Skeletal muscle cell (primary cell): ENCODE data around the gene OR10T2.
"Not testable (repeated sequence)": the region's sequence is repeated elsewhere in the genome, so short reads cannot be mapped to it uniquely, and the experiment has no call there.

Source experiments
- DNase-seq: peaks from one replicate; pipeline ENCODE4 v3.0.0-alpha.2; 2010; ENCODE audit warnings: low read depth
- H3K4me3 ChIP-seq: 2 replicates; pipeline ENCODE4 v1.5.1; 2011; ENCODE audit warnings: low read depth, mild to moderate bottlenecking, control low read depth, low read length, moderate library complexity

The OR10T2 gene, protein sequence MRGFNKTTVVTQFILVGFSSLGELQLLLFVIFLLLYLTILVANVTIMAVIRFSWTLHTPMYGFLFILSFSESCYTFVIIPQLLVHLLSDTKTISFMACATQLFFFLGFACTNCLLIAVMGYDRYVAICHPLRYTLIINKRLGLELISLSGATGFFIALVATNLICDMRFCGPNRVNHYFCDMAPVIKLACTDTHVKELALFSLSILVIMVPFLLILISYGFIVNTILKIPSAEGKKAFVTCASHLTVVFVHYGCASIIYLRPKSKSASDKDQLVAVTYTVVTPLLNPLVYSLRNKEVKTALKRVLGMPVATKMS

DNA sequence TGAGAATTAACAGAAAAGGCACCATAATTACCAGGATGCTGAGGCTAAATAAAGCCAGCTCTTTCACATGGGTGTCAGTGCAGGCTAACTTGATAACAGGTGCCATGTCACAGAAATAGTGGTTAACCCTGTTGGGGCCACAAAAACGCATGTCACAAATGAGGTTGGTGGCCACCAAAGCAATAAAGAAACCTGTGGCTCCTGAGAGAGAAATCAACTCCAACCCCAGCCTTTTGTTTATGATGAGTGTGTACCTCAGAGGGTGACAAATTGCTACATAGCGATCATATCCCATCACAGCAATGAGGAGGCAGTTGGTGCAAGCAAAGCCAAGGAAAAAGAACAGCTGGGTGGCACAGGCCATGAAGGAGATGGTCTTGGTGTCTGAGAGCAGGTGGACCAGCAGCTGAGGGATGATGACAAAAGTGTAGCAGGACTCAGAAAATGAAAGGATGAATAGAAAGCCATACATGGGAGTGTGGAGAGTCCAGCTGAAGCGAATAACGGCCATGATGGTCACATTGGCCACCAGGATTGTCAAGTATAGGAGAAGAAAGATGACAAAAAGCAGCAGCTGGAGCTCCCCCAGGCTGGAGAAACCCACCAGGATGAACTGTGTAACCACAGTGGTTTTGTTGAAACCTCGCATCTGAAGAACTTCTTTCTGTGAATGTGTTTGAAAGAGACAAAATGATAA is at the start of gene OR10T2:
Gene OR10T2, minus strand, starts transcription at position 649 of the 697 bp plus-strand sequence. Its CDS starts 0 bp downstream, at position 649.
- no peak for DNase-seq
- H3K4me3 ChIP-seq = no peak within 1 kb of the TSS

DNA sequence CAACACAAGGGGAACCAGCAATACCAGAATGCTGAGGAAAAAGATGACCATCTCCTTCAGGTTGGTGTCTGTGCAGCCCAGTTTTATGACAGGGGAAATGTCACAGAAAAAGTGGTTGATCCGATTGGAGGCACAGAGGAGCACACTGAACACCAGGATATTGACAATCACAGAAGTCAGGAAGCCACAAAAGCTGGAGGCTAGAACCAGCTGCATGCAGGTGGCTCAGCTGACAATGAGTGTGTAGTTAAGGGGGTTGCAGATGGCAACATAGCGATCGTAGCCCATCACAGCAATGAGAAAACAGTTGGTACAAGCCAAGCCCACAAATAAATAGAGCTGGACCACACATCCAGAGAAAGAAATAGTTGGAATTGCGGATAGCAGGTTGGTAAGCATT is 46.1 kb upstream of the OR10T2 start:
- DNase-seq = no peak
- no peak overlapping the region for H3K4me3 ChIP-seq

DNA sequence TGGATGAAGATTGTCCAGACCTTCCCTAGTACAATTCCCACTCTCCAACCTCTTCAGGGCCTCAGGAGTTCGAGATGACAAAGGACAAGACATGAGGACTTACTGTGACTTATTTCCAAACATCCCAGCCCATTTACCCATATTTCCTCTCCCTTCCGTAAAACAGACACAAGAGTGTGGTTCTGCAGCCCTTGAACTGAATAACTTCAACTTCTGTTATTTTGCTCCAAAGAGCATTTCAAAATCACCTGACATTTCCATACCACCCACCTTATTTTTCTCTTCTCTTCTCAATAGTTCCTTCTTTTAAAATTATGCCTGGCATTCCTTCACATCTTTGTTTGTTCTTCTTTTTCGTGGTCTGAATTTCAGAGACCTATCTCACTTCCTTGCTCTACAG is 35.5 kb upstream of the OR10T2 start:
- DNase-seq = no peak
- no peak overlapping the region for H3K4me3 ChIP-seq

DNA sequence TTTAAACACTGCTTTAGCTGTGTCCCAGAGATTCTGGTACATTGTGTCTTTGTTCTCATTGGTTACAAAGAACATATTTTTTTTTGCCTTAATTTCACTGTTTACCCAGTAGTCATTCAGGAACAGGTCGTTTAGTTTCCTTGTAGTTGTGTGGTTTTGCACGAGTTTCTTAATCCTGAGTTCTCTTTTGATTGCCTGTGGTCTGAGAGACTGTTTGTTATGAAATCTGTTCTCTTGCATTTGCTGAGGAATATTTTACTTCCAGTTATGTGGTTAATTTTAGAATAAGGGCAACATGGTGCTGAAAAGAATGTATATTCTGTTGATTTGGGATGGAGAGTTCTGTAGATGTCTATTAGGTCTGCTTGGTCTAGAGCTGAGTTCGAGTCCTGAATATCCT is 30.9 kb upstream of the OR10T2 start:
- not testable (repeated sequence) for DNase-seq, H3K4me3 ChIP-seq

DNA sequence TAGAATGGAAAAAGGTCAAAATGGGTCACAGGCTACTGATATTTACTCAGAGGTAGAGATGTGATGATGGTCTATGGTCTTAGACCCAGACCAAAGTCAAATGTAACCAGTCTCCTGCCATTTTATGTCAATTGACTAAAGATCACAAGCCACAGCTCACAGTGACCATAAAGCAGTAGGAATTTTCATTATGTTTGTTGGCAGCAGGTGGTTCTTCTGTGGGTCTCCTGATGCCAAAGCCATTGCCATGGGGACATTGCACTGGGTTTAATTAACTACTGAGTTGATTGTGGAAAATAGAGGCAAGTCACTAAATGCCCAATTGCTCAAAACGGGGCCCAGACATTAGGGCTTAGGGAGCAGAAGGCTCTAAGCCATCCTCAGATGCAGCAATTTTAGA is 26.9 kb upstream of the OR10T2 start, which contains the start of gene OR10K2:
Gene OR10K2, minus strand, starts transcription at position 101 of the 400 bp plus-strand sequence. CDS start 5,371 bp downstream, outside the sequence.
- no peak for DNase-seq
- H3K4me3 ChIP-seq = no peak within 1 kb of the TSS

DNA sequence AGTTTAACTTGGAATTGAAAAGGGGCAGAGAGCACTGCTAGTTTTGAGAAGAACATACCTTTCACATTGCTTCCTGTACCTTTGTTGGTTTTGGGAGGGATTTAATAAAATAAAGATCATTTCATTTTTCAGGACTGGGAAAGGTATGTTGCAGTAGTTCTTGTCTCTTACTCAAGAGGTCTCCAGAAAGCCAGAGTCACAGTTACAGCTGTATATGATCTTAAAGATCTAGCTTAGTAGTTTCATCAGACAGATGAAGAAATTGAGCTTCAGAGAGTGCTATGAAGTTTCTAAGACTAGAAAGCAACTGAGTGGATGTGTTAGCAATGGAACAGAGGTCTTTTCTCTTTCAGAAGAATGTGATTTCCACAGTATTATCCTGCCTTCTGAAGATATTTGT is 25.8 kb upstream of the OR10T2 start:
- no peak for DNase-seq
- no peak overlapping the region for H3K4me3 ChIP-seq

DNA sequence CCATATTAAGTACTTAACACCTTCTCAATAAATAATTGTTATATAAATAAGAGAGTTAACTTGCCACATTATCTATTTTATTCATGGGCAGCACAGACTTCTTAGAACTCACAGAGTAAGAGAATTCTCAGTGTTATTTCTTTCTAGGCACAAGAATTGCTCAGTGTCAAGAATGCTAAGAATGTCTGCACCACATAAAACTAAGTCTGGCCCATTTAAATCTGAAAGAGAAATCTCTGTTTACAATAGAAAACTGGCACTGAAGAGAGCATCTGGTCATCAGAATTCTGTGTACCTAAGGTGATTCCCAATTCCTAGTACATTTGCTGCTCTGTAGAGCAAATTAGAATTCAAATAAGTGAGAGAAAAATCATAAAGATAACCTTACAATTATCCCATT is 22.9 kb upstream of the OR10T2 start:
- no peak for DNase-seq
- no peak overlapping the region for H3K4me3 ChIP-seq

DNA sequence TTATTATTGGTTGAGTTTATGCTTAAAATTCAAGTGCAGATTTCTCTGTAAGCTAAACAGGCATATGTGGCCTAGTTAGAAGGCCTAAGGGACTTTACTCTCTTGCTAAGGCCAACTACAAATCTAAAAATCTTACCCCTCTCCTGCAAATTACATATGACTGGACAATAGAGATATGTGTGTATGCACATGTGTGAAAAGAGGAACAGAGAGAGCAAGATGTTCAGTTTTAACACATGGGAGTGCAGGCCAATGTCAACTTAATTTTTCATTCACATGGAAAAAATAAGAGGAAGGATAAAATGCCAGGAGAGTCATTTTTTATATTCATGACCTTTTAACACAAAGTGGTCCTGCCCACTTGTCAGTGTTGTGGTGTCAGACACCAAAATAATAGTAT is 18.3 kb upstream of the OR10T2 start:
- H3K4me3 ChIP-seq = no peak overlapping the region
- DNase-seq = no peak

DNA sequence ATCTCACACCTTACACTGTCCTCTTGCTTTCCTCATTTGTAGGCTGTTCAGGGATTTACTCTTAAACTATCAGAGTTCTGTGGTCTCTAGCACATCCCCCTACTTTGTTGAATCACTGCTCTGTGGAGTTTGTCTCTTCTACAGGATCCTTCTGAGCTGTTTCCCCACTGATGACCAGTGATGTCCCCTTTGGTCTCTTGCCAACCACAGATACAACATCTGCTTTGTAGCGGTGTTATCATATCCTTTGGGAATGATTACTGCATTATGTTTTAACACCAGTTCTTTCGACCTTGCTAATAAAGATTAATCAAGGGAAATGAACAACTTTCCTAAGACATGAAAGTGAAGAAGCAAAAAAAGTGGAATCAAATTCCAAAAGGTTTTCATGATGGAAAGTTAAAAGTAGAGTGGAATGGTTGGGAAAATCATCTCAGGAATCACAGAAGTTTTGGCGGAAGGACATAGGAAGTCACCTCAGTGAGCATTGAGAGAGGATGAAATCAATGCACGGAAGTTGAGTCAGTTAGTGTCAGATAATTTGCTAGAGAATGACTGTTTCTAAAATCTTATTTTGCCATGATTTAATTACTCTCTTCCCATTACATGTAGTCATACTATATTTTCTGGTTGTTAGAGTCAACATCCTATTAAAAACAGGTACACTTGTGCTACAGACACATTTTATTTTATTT is 15.5 kb upstream of the OR10T2 start:
- H3K4me3 ChIP-seq = no peak overlapping the region
- DNase-seq = no peak

DNA sequence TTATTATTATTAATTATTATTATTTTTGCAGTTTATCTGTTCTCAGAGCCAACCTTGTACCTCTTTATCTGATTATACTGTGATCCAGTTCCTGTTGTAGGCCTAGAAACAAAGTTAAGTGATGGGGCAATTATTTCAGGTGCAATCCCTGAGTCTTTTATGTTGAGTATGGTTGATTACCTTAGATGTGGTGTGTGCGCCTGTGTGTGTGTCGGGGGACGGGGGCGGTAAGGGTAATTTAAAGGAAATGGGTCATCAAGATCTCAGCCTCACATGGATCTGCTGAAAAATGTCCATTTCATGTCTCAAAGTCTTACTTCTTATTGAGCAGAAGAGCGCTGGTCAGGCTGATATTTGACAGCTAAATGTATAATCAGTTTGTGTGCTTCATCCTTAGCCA is 7.8 kb upstream of the OR10T2 start:
- no peak for DNase-seq
- H3K4me3 ChIP-seq = no peak overlapping the region

DNA sequence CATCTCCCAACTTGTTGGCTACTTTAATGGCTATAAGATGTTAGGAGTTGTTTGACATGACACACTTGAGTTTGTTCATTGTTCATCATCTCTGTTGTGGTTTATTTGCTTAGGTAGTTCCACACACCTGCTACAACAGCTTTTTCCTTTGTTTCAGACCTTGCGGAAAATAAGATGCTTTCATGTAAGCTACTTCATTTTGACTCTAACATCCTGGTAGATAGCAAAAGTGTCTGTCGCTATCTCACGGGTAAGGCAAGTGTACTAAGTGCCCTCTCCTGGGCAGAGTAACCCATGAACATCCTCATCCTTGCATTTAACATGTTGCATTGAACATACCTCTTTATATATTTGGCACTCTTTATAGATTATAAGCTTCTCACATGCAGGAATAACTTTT is 1.6 kb upstream of the OR10T2 start:
- no peak overlapping the region for H3K4me3 ChIP-seq
- DNase-seq = no peak

DNA sequence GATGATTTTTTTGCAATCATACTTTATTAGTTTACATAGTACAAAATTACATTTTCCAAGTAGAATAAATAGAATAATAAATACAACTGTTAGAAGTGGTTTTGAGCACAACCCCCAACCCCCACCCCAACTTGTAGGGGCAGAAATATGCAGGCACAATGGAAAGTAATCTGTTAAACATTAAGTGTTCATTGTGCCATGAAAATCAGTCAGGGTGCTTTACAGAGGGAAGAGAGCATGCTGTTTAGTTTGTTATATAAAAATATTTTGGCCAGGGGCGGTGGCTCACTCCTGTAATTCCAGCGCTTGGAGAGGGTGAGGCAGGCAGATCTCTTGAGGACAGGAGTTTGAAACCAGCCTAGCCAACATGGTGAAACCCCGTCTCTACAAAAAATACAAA is 2.6 kb downstream of the OR10T2 start:
- no peak for DNase-seq
- no peak overlapping the region for H3K4me3 ChIP-seq

DNA sequence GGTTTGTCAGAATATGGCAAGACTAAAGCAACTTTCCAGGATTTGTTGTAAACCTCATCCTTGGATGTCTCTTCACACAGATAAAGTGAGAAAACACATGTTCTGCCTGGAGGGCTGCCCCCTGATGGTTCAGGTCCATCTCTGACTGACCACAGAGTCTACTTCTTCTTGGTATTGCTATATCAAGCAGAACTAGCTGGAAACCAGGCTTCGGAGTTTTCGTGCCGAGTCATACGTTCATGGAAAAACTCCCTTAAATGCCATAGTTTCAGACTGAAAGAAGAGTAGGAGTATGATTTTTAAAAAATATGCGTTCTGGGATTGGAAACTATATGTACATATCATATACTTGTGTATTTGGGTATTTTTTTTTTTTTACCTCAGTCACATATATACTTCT is 5.8 kb downstream of the OR10T2 start:
- H3K4me3 ChIP-seq = no peak overlapping the region
- DNase-seq = no peak

DNA sequence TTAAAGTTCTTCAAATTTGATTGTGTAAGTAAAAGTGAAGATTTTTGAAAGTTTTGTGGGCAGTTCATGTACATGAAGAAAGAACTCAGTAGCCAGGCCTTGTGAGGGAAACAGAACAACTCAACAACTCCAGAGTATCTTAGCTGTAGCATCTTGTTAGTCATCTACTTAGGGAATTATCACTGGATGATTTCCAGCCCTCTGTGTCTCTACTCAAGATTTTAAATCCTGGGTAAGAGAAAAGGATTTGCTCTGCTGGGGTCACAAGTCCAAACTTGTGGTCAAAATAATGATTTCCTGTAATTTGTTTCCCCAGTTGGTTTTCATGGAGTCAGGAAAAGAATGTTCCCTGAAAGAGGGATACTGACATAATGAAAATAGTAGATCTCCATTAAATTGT is 8.2 kb downstream of the OR10T2 start:
- no peak overlapping the region for H3K4me3 ChIP-seq
- DNase-seq = no peak

DNA sequence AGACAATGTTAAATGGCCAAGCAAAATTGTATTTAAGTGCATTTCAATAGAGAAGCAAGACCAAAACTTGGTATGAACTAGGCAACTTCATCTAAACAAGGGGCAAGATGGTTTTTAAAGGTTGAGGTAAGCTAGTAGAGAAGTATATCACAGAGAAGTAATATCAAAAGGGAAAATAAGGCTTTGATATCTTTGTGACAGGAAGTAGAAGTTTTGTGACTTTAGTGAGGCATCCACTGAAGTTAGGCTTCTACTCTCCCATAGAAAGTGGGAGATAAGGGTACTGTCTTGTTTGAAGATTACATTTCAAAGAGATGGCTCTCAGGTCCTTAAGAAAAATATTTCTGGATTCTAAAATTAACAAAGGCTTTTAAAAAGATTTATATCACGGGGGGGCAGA is 8.9 kb downstream of the OR10T2 start:
- no peak overlapping the region for H3K4me3 ChIP-seq
- DNase-seq = no peak

DNA sequence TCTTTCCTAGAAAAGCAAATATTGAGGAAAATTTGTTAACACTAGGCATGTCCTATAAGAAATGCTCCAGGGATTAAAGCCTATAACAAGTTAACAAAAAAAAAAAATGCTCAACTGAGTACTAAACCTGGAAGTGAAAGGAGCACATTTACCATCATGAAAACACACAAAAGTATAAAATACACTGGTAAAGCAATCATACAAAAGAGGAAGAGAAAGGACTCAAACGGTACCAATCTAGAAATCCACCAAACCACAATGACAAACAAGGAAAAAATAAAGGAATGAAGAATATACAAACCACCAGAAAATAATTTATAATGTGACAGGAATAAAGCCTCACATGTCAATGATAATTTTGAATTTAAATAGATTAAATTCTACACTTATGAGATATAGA is 24.4 kb downstream of the OR10T2 start:
- H3K4me3 ChIP-seq = no peak overlapping the region

DNA sequence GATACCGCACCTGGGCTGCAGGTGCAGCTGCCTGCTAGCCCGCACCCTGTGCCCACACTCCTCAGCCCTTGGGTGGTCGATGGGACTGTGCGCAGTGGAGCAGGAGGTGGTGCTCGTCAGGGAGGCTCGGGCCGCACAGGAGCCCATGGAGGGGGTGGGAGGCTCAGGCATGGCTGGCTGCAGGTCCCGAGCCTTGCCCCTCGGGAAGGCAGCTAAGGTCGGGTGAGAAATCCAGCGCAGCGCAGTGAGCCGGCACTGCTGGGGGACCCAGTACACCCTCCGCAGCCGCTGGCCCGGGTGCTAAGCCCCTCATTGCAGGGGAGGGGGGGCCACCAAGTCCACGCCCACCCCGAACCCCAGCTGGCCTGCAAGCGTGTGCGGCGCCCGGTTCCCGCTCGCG is 25.2 kb downstream of the OR10T2 start:
- H3K4me3 ChIP-seq, DNase-seq: not testable (repeated sequence)

More for the DNA sequence above, 24.4 kb downstream of the OR10T2 start:
- no peak for DNase-seq

DNA sequence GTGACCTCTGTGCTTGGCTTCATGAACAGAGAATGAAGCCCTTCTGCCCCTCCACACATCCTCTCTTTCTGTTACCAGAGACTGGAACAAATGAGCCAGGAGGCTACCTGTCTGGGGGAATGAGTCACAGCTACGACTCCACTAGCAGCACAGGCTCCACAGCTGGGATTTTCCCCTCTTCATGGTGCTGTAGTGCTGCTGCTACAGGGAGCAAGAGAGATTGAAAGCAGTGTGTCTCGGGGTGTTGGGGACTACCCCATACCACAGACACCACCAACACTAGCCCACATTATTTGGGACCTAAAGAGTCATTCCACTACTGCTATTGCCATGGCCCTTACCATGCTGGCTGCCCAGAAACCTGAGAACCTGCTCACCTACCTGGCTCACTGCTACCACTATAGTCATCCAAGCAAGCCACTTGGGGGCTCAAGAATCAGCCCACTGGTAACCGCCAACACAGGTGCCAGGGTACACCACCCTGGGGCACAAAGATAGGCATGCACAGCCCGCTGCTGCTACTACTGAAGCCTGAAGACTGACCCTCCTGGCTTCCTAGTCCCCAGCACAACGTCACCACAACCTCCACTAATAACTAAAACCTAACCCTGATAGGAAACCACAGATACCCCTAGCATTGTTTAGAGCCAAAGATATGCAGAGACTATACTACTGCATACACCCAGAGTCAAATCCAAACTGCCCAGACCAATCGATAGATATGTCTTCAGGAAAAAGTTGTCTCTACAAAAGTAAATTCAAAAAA is 27.9 kb downstream of the OR10T2 start:
- H3K4me3 ChIP-seq = no peak overlapping the region
- no peak for DNase-seq

DNA sequence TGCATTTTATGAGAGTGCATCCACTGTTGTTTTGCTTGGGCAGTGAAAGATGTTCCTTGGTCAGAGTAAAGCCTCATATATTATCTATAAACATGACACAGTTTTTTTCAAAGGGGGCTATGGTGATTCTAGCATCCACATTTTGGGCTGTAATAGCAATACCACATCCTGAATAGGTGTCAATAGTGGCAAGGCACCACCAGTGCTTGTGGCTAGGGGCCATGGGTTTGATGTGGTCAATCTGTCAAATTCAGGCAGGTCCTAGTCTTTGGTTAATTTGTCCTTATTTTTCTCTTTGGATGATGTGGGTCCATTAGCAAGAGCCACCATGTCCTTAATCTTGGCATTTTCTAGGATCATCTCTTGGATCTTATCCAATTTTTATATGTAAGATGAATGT is 32.5 kb downstream of the OR10T2 start:
- no peak overlapping the region for H3K4me3 ChIP-seq
- DNase-seq = no peak

DNA sequence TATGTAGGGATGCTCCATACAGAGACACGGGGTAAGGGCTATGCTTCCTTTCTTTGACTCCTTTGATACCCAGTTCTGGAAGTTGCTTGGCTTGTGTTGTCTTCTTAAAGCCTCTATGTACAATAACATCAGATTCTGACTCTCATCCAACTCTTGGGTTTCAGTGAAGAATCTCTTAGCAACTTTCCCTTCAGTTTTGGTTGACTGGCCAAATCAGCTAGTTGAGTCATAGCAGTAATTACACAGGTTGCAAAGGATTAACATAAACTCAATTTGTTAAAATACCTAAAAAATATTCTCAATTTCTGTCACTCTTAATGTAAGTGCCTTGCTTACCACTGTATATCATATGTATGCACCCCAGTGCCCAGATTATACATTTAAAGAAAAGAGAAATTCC is 36.3 kb downstream of the OR10T2 start:
- no peak overlapping the region for H3K4me3 ChIP-seq
- DNase-seq = no peak
